ENCODE data around the gene IFNG-AS1. TPM values are rescaled to one million over a fixed set of nuclear protein-coding genes. Genes with fewer than 3 reads are reported as not detected.

IFNG-AS1 gene
- total and polyA plus RNA-seq, 11 donors: 0.32 to 0.70 (median 0.60) TPM; not detected in 4

DNA sequence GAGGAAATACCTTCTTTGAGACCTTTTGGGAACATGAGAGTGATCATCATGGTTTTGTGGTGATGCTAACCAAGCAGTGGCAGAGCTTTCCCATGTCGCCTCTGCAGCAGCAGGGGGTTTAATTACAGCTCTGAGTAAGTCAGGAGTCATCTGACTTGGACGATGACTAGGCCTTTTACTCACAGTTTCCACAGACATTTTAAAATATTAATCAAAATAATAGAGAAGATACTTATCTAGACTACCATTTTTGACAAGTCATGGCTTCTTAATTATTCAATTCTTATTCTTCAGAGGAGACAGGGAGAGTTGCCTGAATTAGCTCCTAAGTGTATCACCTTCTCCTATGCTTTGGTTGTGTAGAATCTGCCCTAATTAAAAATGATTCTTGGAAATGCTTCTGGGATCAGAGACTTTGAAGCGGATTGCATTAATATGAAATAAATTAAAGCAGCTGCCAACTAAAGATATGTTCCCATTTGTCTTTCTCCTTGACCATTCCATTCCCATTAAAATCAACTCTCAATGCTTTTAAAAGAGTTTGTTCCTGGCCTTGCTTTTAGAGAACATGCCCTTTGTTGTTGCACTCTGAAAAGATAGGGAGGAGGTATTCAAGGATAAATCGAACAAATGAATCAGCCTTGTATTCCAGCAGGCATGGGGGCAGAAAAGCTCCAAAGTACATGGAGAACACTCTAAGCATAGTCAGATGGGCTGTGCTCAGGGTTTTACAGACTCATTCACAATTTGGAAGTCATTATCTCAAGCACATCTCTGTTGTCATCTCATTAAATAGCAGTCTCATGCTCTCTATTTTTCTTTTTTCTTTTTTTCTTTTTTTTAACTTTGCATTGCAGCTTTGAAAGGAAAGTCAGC is 7.7 kb upstream of the IFNG-AS1 start:
- peak in 1 of 4 donors; percentile 76 for ATAC-seq

DNA sequence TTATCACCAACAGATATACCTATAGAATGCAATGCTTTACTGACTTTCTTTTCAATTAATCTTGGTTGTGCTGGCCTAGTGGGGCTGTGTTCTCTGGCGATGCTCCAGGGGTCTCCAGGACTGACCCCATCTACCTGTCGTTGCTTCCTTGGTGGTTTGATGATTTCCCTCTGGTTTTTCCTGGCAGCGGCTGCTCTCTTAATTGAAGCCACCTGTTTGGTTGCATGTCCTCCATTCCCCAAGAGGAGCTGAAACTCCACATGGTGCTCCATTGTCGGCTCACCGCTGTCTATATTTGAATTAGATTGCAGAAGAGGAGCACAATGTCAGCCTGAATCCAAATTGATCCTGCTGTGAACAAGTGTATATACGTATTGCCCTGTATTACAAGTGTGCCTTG is 7.1 kb upstream of the IFNG-AS1 start:
- no peak overlapping the region for H3K4me3 ChIP-seq
- DNase-seq (no peak), ATAC-seq (peak in 1 of 4 donors; percentile 29)
- intact Hi-C loops (cut with DNase I): no loop called here
- WGBS, 4 donors: 64 to 73% (median 68%) methylated on average over 6 of the region's 6 CpGs
- no peak overlapping the region for H3K27ac ChIP-seq
- no peaks in the 10 kb centered on the region for H3K9me3 ChIP-seq
- H3K27me3 ChIP-seq: no peaks in the 10 kb centered on the region
- TF ChIP-seq, protein P1, sequence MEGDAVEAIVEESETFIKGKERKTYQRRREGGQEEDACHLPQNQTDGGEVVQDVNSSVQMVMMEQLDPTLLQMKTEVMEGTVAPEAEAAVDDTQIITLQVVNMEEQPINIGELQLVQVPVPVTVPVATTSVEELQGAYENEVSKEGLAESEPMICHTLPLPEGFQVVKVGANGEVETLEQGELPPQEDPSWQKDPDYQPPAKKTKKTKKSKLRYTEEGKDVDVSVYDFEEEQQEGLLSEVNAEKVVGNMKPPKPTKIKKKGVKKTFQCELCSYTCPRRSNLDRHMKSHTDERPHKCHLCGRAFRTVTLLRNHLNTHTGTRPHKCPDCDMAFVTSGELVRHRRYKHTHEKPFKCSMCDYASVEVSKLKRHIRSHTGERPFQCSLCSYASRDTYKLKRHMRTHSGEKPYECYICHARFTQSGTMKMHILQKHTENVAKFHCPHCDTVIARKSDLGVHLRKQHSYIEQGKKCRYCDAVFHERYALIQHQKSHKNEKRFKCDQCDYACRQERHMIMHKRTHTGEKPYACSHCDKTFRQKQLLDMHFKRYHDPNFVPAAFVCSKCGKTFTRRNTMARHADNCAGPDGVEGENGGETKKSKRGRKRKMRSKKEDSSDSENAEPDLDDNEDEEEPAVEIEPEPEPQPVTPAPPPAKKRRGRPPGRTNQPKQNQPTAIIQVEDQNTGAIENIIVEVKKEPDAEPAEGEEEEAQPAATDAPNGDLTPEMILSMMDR (IDR thresholded peaks at IDR 0.05): no peak
- TF ChIP-seq POLR2A (IDR thresholded peaks at IDR 0.05): no peak
- no peaks in the 10 kb centered on the region for H3K36me3 ChIP-seq
- H3K4me1 ChIP-seq: peaks cover 0 to 6% (median 0%) of the 10 kb centered on the region in 12 donors

More for the DNA sequence above, 7.7 kb upstream of the IFNG-AS1 start:
- DNase-seq: no peak
- Histone ChIP-seq H3K4me1 (peaks cover 0 to 6% (median 0%) of the 10 kb centered on the region in 12 donors), H3K9me3 (no peaks in the 10 kb centered on the region), H3K4me3 (no peak overlapping the region), H3K27me3 (no peaks in the 10 kb centered on the region), H3K36me3 (no peaks in the 10 kb centered on the region), H3K27ac (no peak overlapping the region)
- intact Hi-C loops (cut with DNase I): no loop called here
- 67 to 82% (median 72%) methylated on average over 4 of the region's 4 CpGs for WGBS, 4 donors
- TF ChIP-seq, protein P1 (IDR thresholded peaks at IDR 0.05): no peak
- TF ChIP-seq POLR2A (IDR thresholded peaks at IDR 0.05): no peak

DNA sequence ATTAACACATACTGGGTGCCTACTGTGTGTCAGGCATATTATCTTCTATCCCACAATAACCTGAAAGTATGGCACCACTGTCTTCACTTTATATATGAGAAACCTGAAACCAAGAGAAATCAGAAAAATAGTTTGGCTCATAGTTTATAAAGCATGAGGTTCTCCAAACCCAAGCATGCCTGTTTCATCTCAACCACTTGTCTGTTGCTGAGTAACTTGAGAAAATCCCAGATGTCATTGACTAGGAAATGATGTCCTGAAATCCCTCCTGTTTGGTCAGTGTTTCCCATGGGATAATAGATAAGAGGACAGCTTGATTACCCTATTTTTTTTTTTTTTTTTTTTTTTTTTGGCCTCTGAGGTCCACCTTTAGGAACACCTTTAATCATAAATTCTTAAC is 2.6 kb upstream of the IFNG-AS1 start:
- intact Hi-C loops (cut with DNase I): no loop called here
- Histone ChIP-seq H3K4me1 (peaks cover 0 to 6% (median 0%) of the 10 kb centered on the region in 12 donors), H3K9me3 (no peaks in the 10 kb centered on the region), H3K27ac (no peak overlapping the region), H3K4me3 (no peak overlapping the region), H3K27me3 (no peaks in the 10 kb centered on the region), H3K36me3 (no peaks in the 10 kb centered on the region)
- ATAC-seq (no peak), DNase-seq (no peak)
- no peak for TF ChIP-seq POLR2A (IDR thresholded peaks at IDR 0.05)
- TF ChIP-seq, protein P1 (IDR thresholded peaks at IDR 0.05): no peak

DNA sequence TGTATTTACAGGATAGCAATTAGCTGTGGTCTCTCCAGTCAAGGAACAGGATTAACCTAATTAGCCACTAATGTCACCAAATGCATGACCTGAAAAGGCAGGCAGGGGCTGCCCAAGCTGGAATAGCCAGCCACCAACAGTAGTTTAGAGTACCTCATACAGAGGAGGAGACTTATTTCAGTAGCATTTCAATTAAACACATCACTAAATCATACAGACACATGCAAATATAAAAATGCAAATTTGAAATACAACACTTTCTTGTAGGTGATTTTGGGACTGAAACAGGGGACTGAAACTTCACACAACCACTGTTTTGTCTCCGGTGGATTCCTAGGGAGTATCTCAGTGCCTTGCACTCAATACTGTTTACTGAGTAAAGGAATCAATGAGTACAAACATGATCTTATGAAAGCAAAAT is 636 bp upstream of the IFNG-AS1 start:
- DNase-seq: no peak
- H3K27ac ChIP-seq: no peak overlapping the region
- intact Hi-C loops (cut with DNase I): no loop called here

More for the DNA sequence above, 636 bp upstream of the IFNG-AS1 start:
- H3K4me1 ChIP-seq: no peaks in the 10 kb centered on the region
- TF ChIP-seq POLR2A (IDR thresholded peaks at IDR 0.05): no peak
- TF ChIP-seq, protein P1 (IDR thresholded peaks at IDR 0.05): no peak
- H3K27me3 ChIP-seq: no peaks in the 10 kb centered on the region
- no peaks in the 10 kb centered on the region for H3K9me3 ChIP-seq
- H3K36me3 ChIP-seq: no peaks in the 10 kb centered on the region
- no peak overlapping the region for H3K4me3 ChIP-seq
- WGBS, 4 donors: 81 to 96% (median 90%) methylated on average over 1 of the region's 1 CpG
- no peak for ATAC-seq

Measured in heart left ventricle (tissue), 16 donors.